ENCODE results near the gene NIBAN1.

The NIBAN1 gene

GRCh38 chr1:184929711-184930202 is 44.6 kb downstream of the NIBAN1 start:
- TF ChIP-seq, protein P1, sequence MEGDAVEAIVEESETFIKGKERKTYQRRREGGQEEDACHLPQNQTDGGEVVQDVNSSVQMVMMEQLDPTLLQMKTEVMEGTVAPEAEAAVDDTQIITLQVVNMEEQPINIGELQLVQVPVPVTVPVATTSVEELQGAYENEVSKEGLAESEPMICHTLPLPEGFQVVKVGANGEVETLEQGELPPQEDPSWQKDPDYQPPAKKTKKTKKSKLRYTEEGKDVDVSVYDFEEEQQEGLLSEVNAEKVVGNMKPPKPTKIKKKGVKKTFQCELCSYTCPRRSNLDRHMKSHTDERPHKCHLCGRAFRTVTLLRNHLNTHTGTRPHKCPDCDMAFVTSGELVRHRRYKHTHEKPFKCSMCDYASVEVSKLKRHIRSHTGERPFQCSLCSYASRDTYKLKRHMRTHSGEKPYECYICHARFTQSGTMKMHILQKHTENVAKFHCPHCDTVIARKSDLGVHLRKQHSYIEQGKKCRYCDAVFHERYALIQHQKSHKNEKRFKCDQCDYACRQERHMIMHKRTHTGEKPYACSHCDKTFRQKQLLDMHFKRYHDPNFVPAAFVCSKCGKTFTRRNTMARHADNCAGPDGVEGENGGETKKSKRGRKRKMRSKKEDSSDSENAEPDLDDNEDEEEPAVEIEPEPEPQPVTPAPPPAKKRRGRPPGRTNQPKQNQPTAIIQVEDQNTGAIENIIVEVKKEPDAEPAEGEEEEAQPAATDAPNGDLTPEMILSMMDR (IDR thresholded peaks at IDR 0.05; ENCODE audit: insufficient read depth, low read depth, low read length, missing control alignments): no peak
- H3K4me3 ChIP-seq (ENCODE audit: low read depth, low read length): no peak overlapping the region
- no peak for DNase-seq (ENCODE audit: low read depth)

- no peak for DNase-seq (ENCODE audit: low read depth)
- TF ChIP-seq, protein P1 (IDR thresholded peaks at IDR 0.05; ENCODE audit: insufficient read depth, low read depth, low read length, missing control alignments): no peak
Observed at GRCh38 chr1:184928394-184928793, 45.9 kb downstream of the NIBAN1 start.

More at GRCh38 chr1:184928394-184928793, 45.9 kb downstream of the NIBAN1 start:
- no peak overlapping the region for H3K4me3 ChIP-seq (ENCODE audit: low read depth, low read length)
